Body of pancreas (tissue), 4 donors: ENCODE results near the gene ZNF473.

Source experiments
- POLR2A ChIP-seq, 3 donors: fragments of 450-650 bp; IDR thresholded peaks; one replicate each; pipeline ENCODE4 v1.6.1; 2016; ENCODE audit warnings: antibody characterized with exemption in 3 of 3, mild to moderate bottlenecking in 2 of 3
- TF ChIP-seq, protein P1 (sequence below), 7 experiments: fragments of 450-650 bp in 4 of 7; fragments of 200-600 bp in 3 of 7; sonication (generic) in 3 of 7; IDR thresholded peaks; one replicate each; pipeline ENCODE4 v1.5.1; 2016 to 2019; ENCODE audit warnings: antibody characterized with exemption in 7 of 7

DNA sequence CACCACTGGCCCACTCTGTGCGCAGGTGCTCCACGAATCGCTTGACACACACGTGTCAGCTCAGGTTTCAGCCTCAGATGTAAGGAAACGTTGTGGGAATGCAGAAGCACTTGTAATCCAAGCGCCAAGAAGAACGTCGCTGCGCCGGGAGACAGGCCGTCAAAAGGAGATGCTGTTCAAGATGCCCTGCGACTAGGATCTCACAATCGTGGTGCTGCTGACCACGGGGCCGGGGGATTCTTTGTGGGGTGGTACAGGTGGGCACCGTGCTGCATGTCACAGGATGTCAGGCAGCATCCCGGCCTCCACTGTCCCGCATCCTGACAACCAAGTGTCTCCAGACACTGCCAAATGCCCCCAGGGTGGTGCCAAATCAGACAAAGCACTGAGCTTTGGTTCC is 47.9 kb upstream of the ZNF473 start:
- TF ChIP-seq, protein P1, sequence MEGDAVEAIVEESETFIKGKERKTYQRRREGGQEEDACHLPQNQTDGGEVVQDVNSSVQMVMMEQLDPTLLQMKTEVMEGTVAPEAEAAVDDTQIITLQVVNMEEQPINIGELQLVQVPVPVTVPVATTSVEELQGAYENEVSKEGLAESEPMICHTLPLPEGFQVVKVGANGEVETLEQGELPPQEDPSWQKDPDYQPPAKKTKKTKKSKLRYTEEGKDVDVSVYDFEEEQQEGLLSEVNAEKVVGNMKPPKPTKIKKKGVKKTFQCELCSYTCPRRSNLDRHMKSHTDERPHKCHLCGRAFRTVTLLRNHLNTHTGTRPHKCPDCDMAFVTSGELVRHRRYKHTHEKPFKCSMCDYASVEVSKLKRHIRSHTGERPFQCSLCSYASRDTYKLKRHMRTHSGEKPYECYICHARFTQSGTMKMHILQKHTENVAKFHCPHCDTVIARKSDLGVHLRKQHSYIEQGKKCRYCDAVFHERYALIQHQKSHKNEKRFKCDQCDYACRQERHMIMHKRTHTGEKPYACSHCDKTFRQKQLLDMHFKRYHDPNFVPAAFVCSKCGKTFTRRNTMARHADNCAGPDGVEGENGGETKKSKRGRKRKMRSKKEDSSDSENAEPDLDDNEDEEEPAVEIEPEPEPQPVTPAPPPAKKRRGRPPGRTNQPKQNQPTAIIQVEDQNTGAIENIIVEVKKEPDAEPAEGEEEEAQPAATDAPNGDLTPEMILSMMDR (IDR thresholded peaks at IDR 0.05): no peak
- no peak for TF ChIP-seq POLR2A (IDR thresholded peaks at IDR 0.05)
